ENCODE results near the gene AKR1E2. TPM values are rescaled to one million over a fixed set of nuclear protein-coding genes. Genes with fewer than 3 reads are reported as not detected.
A peak's percentile ranks its signal among the peaks of the same experiment; 100 is the strongest.

AKR1E2 gene
- total RNA-seq, 1 donor from 2014 or later: 5.9 TPM

GRCh38 chr10:4850397-4850796 is 24.4 kb downstream of the AKR1E2 start:
- Histone ChIP-seq H3K27me3 (ENCODE audit: low read depth) (no peaks in the 10 kb centered on the region), H3K36me3 (peaks cover 5% of the 10 kb centered on the region), H3K27ac (replicated peaks) (peak overlapping the region; percentile 57), H3K4me3 (no peak overlapping the region), H3K9me3 (replicated peaks) (no peaks in the 10 kb centered on the region), H3K4me1 (peaks cover 47% of the 10 kb centered on the region)
- DNase-seq: no peak
- intact Hi-C loops (cut with micrococcal nuclease): loop anchor here (10.0 kb wide), 2 partner anchors 114 to 434 kb away; partner anchors contain the start of gene AKR1C1
- no peak for TF ChIP-seq CTCF (IDR thresholded peaks at IDR 0.05; ENCODE audit: borderline replicate concordance)

GRCh38 chr10:4851176-4851575 is 25.2 kb downstream of the AKR1E2 start:
- no peaks in the 10 kb centered on the region for H3K27me3 ChIP-seq (ENCODE audit: low read depth)
- H3K27ac ChIP-seq (replicated peaks): peak overlapping the region; percentile 53
- peaks cover 5% of the 10 kb centered on the region for H3K36me3 ChIP-seq
- intact Hi-C loops (cut with micrococcal nuclease): loop anchor here (10.0 kb wide), 2 partner anchors 114 to 434 kb away; partner anchors contain the start of gene AKR1C1
- H3K4me3 ChIP-seq: no peak overlapping the region
- DNase-seq: no peak
- no peaks in the 10 kb centered on the region for H3K9me3 ChIP-seq (replicated peaks)
- H3K4me1 ChIP-seq: peaks cover 47% of the 10 kb centered on the region
- TF ChIP-seq CTCF (IDR thresholded peaks at IDR 0.05; ENCODE audit: borderline replicate concordance): no peak

- intact Hi-C loops (cut with micrococcal nuclease): loop anchor here (10.0 kb wide), 2 partner anchors 113 to 433 kb away; partner anchors contain the start of gene AKR1C1
- Histone ChIP-seq H3K27me3 (ENCODE audit: low read depth) (no peaks in the 10 kb centered on the region), H3K36me3 (peaks cover 5% of the 10 kb centered on the region), H3K9me3 (replicated peaks) (no peaks in the 10 kb centered on the region), H3K4me1 (peaks cover 47% of the 10 kb centered on the region), H3K4me3 (no peak overlapping the region), H3K27ac (replicated peaks) (peak overlapping the region; percentile 53)
- no peak for TF ChIP-seq CTCF (IDR thresholded peaks at IDR 0.05; ENCODE audit: borderline replicate concordance)
- peak; percentile 58 for DNase-seq
Observed at GRCh38 chr10:4851846-4852245, 25.8 kb downstream of the AKR1E2 start.

GRCh38 chr10:4865945-4866661 is 40.1 kb downstream of the AKR1E2 start:
- Histone ChIP-seq H3K27ac (replicated peaks) (peak overlapping the region; percentile 73), H3K27me3 (ENCODE audit: low read depth) (no peaks in the 10 kb centered on the region), H3K4me3 (no peak overlapping the region), H3K9me3 (replicated peaks) (no peaks in the 10 kb centered on the region), H3K4me1 (peaks cover 7% of the 10 kb centered on the region), H3K36me3 (no peaks in the 10 kb centered on the region)
- TF ChIP-seq CTCF (IDR thresholded peaks at IDR 0.05; ENCODE audit: borderline replicate concordance): no peak
- DNase-seq: no peak
- intact Hi-C loops (cut with micrococcal nuclease): no loop called here

GRCh38 chr10:4867109-4867519 is 41.1 kb downstream of the AKR1E2 start:
- Histone ChIP-seq H3K9me3 (replicated peaks) (no peaks in the 10 kb centered on the region), H3K27ac (replicated peaks) (peak overlapping the region; percentile 73), H3K36me3 (no peaks in the 10 kb centered on the region), H3K4me1 (peaks cover 7% of the 10 kb centered on the region), H3K27me3 (ENCODE audit: low read depth) (no peaks in the 10 kb centered on the region), H3K4me3 (no peak overlapping the region)
- intact Hi-C loops (cut with micrococcal nuclease): no loop called here
- no peak for DNase-seq
- no peak for TF ChIP-seq CTCF (IDR thresholded peaks at IDR 0.05; ENCODE audit: borderline replicate concordance)
